ENCODE measurements around the gene ZNF488.

- TF ChIP-seq, protein P1, sequence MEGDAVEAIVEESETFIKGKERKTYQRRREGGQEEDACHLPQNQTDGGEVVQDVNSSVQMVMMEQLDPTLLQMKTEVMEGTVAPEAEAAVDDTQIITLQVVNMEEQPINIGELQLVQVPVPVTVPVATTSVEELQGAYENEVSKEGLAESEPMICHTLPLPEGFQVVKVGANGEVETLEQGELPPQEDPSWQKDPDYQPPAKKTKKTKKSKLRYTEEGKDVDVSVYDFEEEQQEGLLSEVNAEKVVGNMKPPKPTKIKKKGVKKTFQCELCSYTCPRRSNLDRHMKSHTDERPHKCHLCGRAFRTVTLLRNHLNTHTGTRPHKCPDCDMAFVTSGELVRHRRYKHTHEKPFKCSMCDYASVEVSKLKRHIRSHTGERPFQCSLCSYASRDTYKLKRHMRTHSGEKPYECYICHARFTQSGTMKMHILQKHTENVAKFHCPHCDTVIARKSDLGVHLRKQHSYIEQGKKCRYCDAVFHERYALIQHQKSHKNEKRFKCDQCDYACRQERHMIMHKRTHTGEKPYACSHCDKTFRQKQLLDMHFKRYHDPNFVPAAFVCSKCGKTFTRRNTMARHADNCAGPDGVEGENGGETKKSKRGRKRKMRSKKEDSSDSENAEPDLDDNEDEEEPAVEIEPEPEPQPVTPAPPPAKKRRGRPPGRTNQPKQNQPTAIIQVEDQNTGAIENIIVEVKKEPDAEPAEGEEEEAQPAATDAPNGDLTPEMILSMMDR (IDR thresholded peaks at IDR 0.05 in 2 of 3, conservative IDR thresholded peaks at IDR 0.05 in 1 of 3; ENCODE audit: control insufficient read depth in 2 of 3, extremely low read depth in 1 of 3, insufficient read depth in 1 of 3, low read depth in 3 of 3, low read length in 3 of 3): no peak
- no peak for TF ChIP-seq POLR2A (IDR thresholded peaks at IDR 0.05; ENCODE audit: low read depth, low read length)
- TF ChIP-seq, protein P2, sequence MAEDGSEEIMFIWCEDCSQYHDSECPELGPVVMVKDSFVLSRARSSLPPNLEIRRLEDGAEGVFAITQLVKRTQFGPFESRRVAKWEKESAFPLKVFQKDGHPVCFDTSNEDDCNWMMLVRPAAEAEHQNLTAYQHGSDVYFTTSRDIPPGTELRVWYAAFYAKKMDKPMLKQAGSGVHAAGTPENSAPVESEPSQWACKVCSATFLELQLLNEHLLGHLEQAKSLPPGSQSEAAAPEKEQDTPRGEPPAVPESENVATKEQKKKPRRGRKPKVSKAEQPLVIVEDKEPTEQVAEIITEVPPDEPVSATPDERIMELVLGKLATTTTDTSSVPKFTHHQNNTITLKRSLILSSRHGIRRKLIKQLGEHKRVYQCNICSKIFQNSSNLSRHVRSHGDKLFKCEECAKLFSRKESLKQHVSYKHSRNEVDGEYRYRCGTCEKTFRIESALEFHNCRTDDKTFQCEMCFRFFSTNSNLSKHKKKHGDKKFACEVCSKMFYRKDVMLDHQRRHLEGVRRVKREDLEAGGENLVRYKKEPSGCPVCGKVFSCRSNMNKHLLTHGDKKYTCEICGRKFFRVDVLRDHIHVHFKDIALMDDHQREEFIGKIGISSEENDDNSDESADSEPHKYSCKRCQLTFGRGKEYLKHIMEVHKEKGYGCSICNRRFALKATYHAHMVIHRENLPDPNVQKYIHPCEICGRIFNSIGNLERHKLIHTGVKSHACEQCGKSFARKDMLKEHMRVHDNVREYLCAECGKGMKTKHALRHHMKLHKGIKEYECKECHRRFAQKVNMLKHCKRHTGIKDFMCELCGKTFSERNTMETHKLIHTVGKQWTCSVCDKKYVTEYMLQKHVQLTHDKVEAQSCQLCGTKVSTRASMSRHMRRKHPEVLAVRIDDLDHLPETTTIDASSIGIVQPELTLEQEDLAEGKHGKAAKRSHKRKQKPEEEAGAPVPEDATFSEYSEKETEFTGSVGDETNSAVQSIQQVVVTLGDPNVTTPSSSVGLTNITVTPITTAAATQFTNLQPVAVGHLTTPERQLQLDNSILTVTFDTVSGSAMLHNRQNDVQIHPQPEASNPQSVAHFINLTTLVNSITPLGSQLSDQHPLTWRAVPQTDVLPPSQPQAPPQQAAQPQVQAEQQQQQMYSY (CRISPR knock-in tag; IDR thresholded peaks at IDR 0.05): no peak
- TF ChIP-seq, protein P3, sequence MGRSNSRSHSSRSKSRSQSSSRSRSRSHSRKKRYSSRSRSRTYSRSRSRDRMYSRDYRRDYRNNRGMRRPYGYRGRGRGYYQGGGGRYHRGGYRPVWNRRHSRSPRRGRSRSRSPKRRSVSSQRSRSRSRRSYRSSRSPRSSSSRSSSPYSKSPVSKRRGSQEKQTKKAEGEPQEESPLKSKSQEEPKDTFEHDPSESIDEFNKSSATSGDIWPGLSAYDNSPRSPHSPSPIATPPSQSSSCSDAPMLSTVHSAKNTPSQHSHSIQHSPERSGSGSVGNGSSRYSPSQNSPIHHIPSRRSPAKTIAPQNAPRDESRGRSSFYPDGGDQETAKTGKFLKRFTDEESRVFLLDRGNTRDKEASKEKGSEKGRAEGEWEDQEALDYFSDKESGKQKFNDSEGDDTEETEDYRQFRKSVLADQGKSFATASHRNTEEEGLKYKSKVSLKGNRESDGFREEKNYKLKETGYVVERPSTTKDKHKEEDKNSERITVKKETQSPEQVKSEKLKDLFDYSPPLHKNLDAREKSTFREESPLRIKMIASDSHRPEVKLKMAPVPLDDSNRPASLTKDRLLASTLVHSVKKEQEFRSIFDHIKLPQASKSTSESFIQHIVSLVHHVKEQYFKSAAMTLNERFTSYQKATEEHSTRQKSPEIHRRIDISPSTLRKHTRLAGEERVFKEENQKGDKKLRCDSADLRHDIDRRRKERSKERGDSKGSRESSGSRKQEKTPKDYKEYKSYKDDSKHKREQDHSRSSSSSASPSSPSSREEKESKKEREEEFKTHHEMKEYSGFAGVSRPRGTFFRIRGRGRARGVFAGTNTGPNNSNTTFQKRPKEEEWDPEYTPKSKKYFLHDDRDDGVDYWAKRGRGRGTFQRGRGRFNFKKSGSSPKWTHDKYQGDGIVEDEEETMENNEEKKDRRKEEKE (IDR thresholded peaks at IDR 0.05): no peak
Measured at GRCh38 chr10:47423476-47423875, 39.4 kb upstream of the ZNF488 start.
